A549 treated with AZD9567 at 1 μM for 4 hours (cell line): Measurements from ENCODE around the gene TIMM10. TPM values are rescaled to one million over a fixed set of nuclear protein-coding genes. Genes with fewer than 3 reads are reported as not detected.

Source experiments
- total RNA-seq: library from RNA; stranded (reverse); fragments of 200-300 nt; extraction: Qiagen RNA extraction; gene quantifications from 5 replicates; pipeline ENCODE4 v1.2.3, GENCODE V29; 2022; ENCODE audit not compliant: insufficient read depth

The TIMM10 gene, protein sequence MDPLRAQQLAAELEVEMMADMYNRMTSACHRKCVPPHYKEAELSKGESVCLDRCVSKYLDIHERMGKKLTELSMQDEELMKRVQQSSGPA
- 149 to 169 TPM (median 162 TPM) in 5 replicates for total RNA-seq

DNA sequence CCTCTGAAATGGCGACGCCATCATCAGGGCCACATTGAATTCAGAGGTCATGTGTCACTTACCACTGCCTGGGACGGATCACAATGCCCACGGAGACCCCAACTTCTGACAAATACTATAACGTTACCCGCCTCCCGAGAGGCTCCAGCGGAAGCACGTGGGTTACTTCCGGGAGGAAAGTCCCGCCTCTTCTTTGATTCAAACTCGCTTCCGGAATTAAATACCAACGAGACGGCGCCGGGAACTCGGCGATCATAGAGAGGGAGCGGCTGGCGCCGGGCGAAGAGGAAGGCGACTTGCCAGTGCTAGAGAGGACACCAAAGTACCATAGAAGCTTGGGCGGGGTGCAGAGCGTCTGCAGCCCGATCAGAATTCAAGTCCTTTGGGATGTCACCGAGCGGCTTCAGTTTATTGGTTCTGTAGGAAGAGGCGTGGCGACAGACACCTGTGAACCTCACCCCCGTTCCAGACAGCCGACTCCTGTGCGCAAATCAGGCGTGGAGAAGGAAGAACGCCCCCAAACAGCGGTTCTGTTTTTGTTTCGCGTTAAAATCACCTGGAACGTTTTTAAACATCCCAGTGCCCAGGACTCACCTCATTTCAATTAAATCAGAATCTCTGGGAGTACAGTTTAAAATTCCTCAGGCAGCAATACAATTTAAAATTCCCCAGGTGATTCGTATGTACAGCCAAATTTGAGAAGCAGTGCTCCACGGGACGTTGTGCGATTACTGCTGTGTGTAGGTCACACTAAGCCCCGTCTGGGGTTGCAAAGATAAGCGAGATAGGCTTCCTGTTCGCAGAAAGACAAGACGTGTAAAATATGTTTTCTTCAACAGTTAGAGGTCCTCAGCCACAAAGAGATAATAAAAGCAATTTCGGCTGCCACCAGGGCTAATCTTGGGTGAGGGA is at the start of gene TIMM10:
Gene TIMM10 (minus strand): TSS at position 159 of the 912 bp plus-strand sequence. CDS start 565 bp downstream, outside the sequence.

DNA sequence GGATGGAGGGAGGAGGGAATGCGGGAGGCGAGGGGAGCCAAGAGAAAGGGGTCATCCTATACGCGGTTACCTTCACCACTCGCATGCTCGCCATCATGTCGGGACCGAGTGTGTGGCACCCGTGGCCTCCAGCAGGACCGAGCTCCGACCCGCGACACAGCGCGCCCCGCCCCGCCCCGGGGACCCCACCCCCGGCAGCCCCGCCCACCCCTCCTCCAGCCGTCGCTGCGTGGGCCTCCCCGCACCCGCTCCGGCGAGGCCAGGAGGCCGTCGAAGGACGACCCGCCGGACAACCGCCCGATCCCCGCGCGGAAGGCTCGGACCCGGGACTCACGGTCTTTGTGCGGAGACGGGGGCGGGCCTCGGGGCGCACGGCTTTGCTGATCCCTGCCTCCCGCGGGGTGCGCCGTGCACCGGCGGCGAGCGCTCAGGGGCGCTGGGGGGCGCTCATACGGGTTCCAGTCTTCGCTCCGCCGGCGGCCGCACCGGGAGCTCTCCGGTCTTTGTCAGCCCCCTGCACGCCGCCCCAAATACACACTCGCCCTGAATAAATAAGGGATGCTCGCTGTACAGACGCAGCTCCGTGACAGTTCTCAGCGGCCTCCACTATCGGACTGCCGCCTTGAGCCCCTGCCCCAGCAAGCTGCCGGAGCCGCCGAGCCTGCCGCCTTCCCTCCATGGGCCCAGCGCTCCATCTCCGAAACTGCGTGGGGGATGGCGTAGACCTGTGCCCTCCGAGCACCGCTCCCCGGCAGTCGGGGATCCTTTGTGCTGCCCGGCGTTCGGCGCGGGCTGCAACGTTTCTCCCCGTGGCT is 37.2 kb upstream of the TIMM10 start, which contains the start of gene UBE2L6:
Gene UBE2L6 (minus strand): TSS at position 158 of the 815 bp plus-strand sequence. CDS start 61 bp downstream, at position 97.

DNA sequence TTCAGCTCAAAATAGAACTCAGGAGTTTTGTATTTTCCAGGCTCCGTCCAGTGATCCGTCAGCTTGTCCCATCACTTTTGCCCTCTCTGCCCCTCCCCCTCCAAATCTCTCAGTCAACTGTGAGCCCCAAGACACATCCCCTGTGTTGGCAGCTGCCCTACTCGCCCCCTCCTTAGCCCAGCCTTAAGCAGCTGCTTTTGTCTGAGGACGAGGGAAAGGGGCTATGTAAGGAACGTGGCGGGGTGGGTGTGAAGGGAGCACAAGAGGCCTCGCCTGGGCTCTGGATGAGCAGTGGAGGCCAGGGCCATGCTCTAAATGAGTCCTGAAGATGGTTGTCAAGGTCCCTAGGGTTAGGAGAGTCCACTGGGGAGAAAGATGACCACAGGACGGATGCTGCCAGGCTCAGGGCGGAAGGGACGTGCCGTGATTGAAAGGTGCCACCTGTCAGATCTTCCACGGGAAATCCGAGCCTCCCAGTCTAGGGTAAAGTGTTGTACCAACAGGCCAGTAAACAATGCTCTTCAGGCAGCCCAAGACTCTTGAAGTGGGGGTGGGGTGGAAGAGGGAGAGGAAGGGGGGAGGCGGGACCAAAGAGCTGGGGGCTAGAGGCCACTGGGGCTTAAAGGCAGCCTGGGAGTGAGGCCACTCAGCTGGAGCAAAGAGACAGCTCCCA is 6.5 kb upstream of the TIMM10 start, which contains the start of gene SMTNL1:
Gene SMTNL1 (plus strand): TSS at position 649 of the 673 bp plus-strand sequence. CDS start 5,048 bp downstream, outside the sequence.

DNA sequence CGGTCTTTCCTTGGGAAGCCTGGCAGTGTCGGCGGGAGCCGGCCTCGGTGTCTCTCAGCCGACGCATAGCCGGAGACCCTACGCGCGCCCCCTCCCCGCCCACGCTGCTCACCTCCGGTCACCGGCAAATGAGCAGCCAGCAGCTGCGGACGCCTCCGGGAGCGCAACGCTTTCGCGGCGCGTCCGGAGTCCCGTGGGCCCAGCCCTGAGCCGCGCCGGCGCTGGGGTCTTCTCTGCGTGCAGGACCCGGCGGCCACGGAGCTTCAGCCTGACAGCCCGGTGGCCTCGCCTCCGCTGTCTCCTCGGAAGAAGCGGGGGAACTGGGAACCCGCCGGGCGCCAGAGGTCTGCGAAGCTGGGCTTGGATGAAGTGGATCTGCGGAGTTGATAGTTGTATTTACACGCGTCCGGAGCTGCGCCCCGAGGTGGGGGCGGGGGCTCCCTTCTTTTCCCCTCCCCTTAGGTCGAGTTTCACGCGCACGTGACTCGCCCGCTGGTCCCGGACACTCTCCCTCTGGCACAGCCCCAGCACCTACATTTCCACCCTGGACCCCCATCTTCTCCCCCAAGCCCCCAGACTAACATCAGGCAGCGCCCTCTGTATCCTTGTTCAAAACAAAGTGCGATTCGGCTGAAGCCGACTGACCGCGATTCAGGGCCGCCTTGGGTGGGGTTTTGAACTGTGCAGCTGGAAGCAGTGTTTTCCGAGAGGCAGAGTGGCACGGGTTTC is 15.1 kb downstream of the TIMM10 start, which contains the start of gene SLC43A1:
Gene SLC43A1 (minus strand): TSS at position 371 of the 729 bp plus-strand sequence. CDS start 1,591 bp downstream, outside the sequence.

Other genes with a start within 250 kb of the TIMM10 start
- gene TNKS1BP1, start 205.8 kb downstream of the TIMM10 start, total RNA-seq, result 59.0 to 83.4 TPM (median 74.4 TPM) in 5 replicates
- 188 to 217 TPM (median 210 TPM) in 5 replicates for gene SSRP1, start 194.9 kb downstream of the TIMM10 start, total RNA-seq
- gene P2RX3, start 192.4 kb downstream of the TIMM10 start, total RNA-seq, result 0.07 to 0.15 TPM (median 0.13 TPM) in 4 of 5 replicates, not detected in the other
- gene PRG3, start 149.6 kb downstream of the TIMM10 start, total RNA-seq, result not detected in 5 replicates
- gene PRG2, start 140.1 kb downstream of the TIMM10 start, total RNA-seq, result not detected in 5 replicates
- 0.23 to 0.34 TPM (median 0.29 TPM) in 4 of 5 replicates, not detected in the other for gene SLC43A3, start 103.6 kb downstream of the TIMM10 start, total RNA-seq
- gene RTN4RL2, start 70.2 kb downstream of the TIMM10 start, total RNA-seq, result 70.3 to 89.4 TPM (median 76.9 TPM) in 5 replicates
- 2.2 to 7.3 TPM (median 2.6 TPM) in 5 replicates for gene SLC43A1, start 15.1 kb downstream of the TIMM10 start, total RNA-seq
- not detected in 5 replicates for gene SMTNL1, start 6.8 kb upstream of the TIMM10 start, total RNA-seq
- gene UBE2L6, start 36.9 kb upstream of the TIMM10 start, total RNA-seq, result 34.8 to 41.9 TPM (median 37.3 TPM) in 5 replicates
- 0.55 to 1.6 TPM (median 0.84 TPM) in 5 replicates for gene SERPING1, start 66.9 kb upstream of the TIMM10 start, total RNA-seq
- gene YPEL4, start 119.2 kb upstream of the TIMM10 start, total RNA-seq, result 0.23 to 0.45 TPM (median 0.27 TPM) in 4 of 5 replicates, not detected in the other
- gene CLP1, start 127.0 kb upstream of the TIMM10 start, total RNA-seq, result 24.5 to 31.6 TPM (median 30.3 TPM) in 5 replicates
- 68.2 to 96.5 TPM (median 70.7 TPM) in 5 replicates for gene ZDHHC5, start 137.4 kb upstream of the TIMM10 start, total RNA-seq
- gene MED19, start 181.5 kb upstream of the TIMM10 start, total RNA-seq, result 30.6 to 36.9 TPM (median 32.6 TPM) in 5 replicates
- 140 to 159 TPM (median 149 TPM) in 5 replicates for gene TMX2, start 181.8 kb upstream of the TIMM10 start, total RNA-seq
- 77.3 to 152 TPM (median 138 TPM) in 5 replicates for gene SELENOH, start 210.7 kb upstream of the TIMM10 start, total RNA-seq
- gene BTBD18, start 221.1 kb upstream of the TIMM10 start, total RNA-seq, result not detected in 5 replicates
- gene CTNND1, start 231.0 kb upstream of the TIMM10 start, total RNA-seq, result 52.0 to 59.8 TPM (median 55.4 TPM) in 5 replicates